Measurements from ENCODE around the gene DPH2.
A peak's percentile ranks its signal among the peaks of the same experiment; 100 is the strongest.

Gene DPH2

DNA sequence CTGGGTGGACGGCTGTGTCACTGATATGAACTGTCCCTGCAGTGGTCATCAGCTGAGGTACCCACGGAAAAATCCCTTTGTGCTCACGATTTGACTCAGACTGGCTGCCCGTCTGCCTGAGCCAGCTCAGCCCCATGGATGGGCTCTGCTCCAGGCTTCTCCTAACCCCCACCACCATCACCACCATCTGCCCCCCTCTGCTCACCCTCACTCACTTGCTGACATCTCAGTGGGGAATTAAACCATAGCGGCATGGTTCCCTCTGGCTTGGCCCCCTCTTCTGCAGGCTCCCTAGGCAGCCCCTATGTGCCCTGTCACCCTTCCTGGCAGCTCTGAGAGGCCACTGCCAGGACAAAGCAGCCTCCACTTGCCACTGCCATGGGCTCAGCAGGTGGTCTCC is 44.1 kb downstream of the DPH2 start:
- H2BK5ac ChIP-seq (ENCODE audit: low read depth, low read length, poor library complexity), result no peak overlapping the region
- H2AFZ ChIP-seq (ENCODE audit: insufficient read depth, low read length, poor library complexity), result no peak overlapping the region
- no peaks in the 10 kb centered on the region for H3K27me3 ChIP-seq (ENCODE audit: insufficient read depth, low read length)

DNA sequence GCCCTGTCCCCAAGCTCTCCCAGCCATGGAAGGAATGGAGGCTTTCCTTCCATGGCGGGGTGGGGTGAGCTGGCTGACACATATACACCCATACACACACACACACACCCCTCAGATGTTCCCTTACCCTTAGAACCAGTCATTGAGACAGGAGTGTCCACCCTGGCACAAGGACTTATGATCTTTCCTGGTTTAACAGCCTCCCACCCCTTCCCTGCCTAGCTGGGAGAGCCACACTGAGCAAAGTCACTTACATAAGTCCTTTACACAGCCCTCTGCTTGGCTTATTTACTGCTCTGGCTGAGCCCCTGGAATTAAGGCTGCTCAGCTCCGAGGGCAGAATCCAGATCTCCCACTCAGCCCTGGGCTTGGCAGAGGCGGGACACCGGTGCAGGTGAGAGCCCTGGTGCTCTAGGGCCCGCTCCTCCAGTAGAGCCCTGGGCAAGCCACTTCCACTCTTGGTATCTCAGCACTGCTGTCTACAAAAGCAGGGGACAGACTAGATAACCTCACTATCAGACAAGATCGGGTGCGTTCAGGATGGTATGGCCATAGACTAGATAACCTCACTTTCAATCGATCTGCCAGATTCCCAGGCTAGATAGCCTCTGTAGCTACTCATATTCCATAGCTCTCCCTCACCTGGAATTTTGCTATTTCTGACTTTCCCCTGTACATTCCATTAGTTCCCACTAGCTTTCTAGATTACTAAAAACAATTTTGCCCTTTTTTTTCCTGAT is 44.7 kb downstream of the DPH2 start:
- Histone ChIP-seq H3K18ac (ENCODE audit: low read length) (no peak overlapping the region), H3K4me2 (ENCODE audit: low read length) (no peak overlapping the region), H4K12ac (ENCODE audit: low read depth, low read length) (no peak overlapping the region), H3K4ac (ENCODE audit: low read depth, low read length) (no peak overlapping the region), H2BK12ac (ENCODE audit: low read length) (no peak overlapping the region), H3K9me3 (ENCODE audit: insufficient read depth, low read depth, low read length) (peaks cover 5% of the 10 kb centered on the region), H3K79me1 (ENCODE audit: low read length) (no peaks in the 10 kb centered on the region), H4K8ac (ENCODE audit: low read depth, low read length) (no peak overlapping the region), H3K79me2 (ENCODE audit: control insufficient read depth, insufficient read depth, low read length, poor library complexity) (no peaks in the 10 kb centered on the region), H3K4me3 (ENCODE audit: low read depth, low read length) (no peak overlapping the region), H3K4me1 (ENCODE audit: control insufficient read depth in 1 of 2, insufficient read depth in 2 of 2, low read length in 2 of 2) (peaks cover 6 to 8% of the 10 kb centered on the region in 2 experiments), H3K27ac (ENCODE audit: low read depth, low read length) (no peak overlapping the region), H3K27me3 (ENCODE audit: insufficient read depth, low read length) (no peaks in the 10 kb centered on the region), H2BK5ac (ENCODE audit: low read depth, low read length, poor library complexity) (no peak overlapping the region), H2AFZ (ENCODE audit: insufficient read depth, low read length, poor library complexity) (no peak overlapping the region), H2AK5ac (ENCODE audit: low read length) (no peak overlapping the region), H3K14ac (ENCODE audit: low read length) (no peak overlapping the region), H2BK120ac (ENCODE audit: insufficient read depth, low read length, poor library complexity) (no peak overlapping the region), H3K9ac (ENCODE audit: low read length) (no peak overlapping the region), H3K36me3 (ENCODE audit: control insufficient read depth in 1 of 2, insufficient read depth in 2 of 2, low read length in 2 of 2) (no peaks in the 10 kb centered on the region), H3K23ac (ENCODE audit: low read length) (no peak overlapping the region), H4K91ac (ENCODE audit: low read depth, low read length) (no peak overlapping the region)
- DNase-seq, result peak in 1 of 2 donors; percentile 3
- no CpG with 5 or more reads among the region's 8 CpGs for WGBS (ENCODE audit: extremely low coverage, insufficient coverage, insufficient read length)

More for the DNA sequence above, 44.1 kb downstream of the DPH2 start:
- Histone ChIP-seq H2BK12ac (ENCODE audit: low read length) (no peak overlapping the region), H4K8ac (ENCODE audit: low read depth, low read length) (no peak overlapping the region), H3K27ac (ENCODE audit: low read depth, low read length) (no peak overlapping the region), H4K12ac (ENCODE audit: low read depth, low read length) (no peak overlapping the region), H3K4me2 (ENCODE audit: low read length) (no peak overlapping the region), H3K14ac (ENCODE audit: low read length) (no peak overlapping the region), H3K18ac (ENCODE audit: low read length) (no peak overlapping the region), H3K79me1 (ENCODE audit: low read length) (no peaks in the 10 kb centered on the region), H3K23ac (ENCODE audit: low read length) (no peak overlapping the region), H3K36me3 (ENCODE audit: control insufficient read depth in 1 of 2, insufficient read depth in 2 of 2, low read length in 2 of 2) (no peaks in the 10 kb centered on the region), H3K9me3 (ENCODE audit: insufficient read depth, low read depth, low read length) (peaks cover 3% of the 10 kb centered on the region), H4K91ac (ENCODE audit: low read depth, low read length) (no peak overlapping the region), H3K4me3 (ENCODE audit: low read depth, low read length) (no peak overlapping the region), H3K79me2 (ENCODE audit: control insufficient read depth, insufficient read depth, low read length, poor library complexity) (no peaks in the 10 kb centered on the region), H2BK120ac (ENCODE audit: insufficient read depth, low read length, poor library complexity) (no peak overlapping the region), H3K9ac (ENCODE audit: low read length) (no peak overlapping the region), H3K4ac (ENCODE audit: low read depth, low read length) (no peak overlapping the region), H2AK5ac (ENCODE audit: low read length) (no peak overlapping the region), H3K4me1 (ENCODE audit: control insufficient read depth in 1 of 2, insufficient read depth in 2 of 2, low read length in 2 of 2) (peaks cover 6 to 8% of the 10 kb centered on the region in 2 experiments)
- DNase-seq, result no peak
- no CpG with 5 or more reads among the region's 5 CpGs for WGBS (ENCODE audit: extremely low coverage, insufficient coverage, insufficient read length)

DNA sequence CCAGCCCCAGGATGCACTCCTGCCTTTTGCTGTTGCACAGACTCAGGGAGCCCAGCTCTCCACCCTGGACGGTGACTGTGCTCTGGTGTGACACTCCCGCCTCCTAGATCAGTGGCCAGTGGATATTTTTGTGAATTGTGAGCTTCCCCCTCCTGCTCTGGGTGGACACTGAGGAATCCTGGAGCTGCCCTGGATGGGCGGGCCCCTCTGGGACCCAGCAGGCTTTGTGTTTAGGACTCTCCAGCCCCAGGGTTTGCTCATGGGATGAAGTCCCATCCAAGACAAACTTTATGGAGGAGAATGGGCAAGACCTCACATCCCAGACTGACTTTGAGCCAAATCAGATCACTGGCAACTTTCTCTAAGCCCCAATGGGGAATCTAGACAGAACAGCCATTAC is 45.4 kb downstream of the DPH2 start:
- H3K14ac ChIP-seq (ENCODE audit: low read length), result no peak overlapping the region

GRCh38 chr1:44016041-44016889 is 46.5 kb downstream of the DPH2 start:
- Histone ChIP-seq H3K14ac (ENCODE audit: low read length) (no peak overlapping the region), H3K23ac (ENCODE audit: low read length) (no peak overlapping the region), H3K9ac (ENCODE audit: low read length) (no peak overlapping the region), H2AK5ac (ENCODE audit: low read length) (no peak overlapping the region), H4K91ac (ENCODE audit: low read depth, low read length) (no peak overlapping the region), H3K27ac (ENCODE audit: low read depth, low read length) (no peak overlapping the region), H3K18ac (ENCODE audit: low read length) (no peak overlapping the region), H2BK5ac (ENCODE audit: low read depth, low read length, poor library complexity) (no peak overlapping the region), H2BK120ac (ENCODE audit: insufficient read depth, low read length, poor library complexity) (no peak overlapping the region), H3K4me2 (ENCODE audit: low read length) (no peak overlapping the region), H4K12ac (ENCODE audit: low read depth, low read length) (no peak overlapping the region), H3K4me3 (ENCODE audit: low read depth, low read length) (no peak overlapping the region), H3K4me1 (ENCODE audit: control insufficient read depth in 1 of 2, insufficient read depth in 2 of 2, low read length in 2 of 2) (peaks cover 4 to 5% of the 10 kb centered on the region in 2 experiments), H3K36me3 (ENCODE audit: control insufficient read depth in 1 of 2, insufficient read depth in 2 of 2, low read length in 2 of 2) (no peaks in the 10 kb centered on the region), H3K4ac (ENCODE audit: low read depth, low read length) (no peak overlapping the region), H3K79me2 (ENCODE audit: control insufficient read depth, insufficient read depth, low read length, poor library complexity) (no peaks in the 10 kb centered on the region), H2AFZ (ENCODE audit: insufficient read depth, low read length, poor library complexity) (no peak overlapping the region), H3K27me3 (ENCODE audit: insufficient read depth, low read length) (no peaks in the 10 kb centered on the region), H2BK12ac (ENCODE audit: low read length) (no peak overlapping the region), H4K8ac (ENCODE audit: low read depth, low read length) (no peak overlapping the region), H3K9me3 (ENCODE audit: insufficient read depth, low read depth, low read length) (peaks cover 7% of the 10 kb centered on the region), H3K79me1 (ENCODE audit: low read length) (no peaks in the 10 kb centered on the region)
- no peak for DNase-seq
- no CpG with 5 or more reads among the region's 20 CpGs for WGBS (ENCODE audit: extremely low coverage, insufficient coverage, insufficient read length)

More for the DNA sequence above, 45.4 kb downstream of the DPH2 start:
- no peak overlapping the region for H2AK5ac ChIP-seq (ENCODE audit: low read length)
- no peak overlapping the region for H4K8ac ChIP-seq (ENCODE audit: low read depth, low read length)
- no peak overlapping the region for H3K18ac ChIP-seq (ENCODE audit: low read length)
- H3K79me1 ChIP-seq (ENCODE audit: low read length), result no peaks in the 10 kb centered on the region
- DNase-seq, result no peak
- H2BK12ac ChIP-seq (ENCODE audit: low read length), result no peak overlapping the region
- no peak overlapping the region for H3K4ac ChIP-seq (ENCODE audit: low read depth, low read length)
- H3K27me3 ChIP-seq (ENCODE audit: insufficient read depth, low read length), result no peaks in the 10 kb centered on the region
- no peak overlapping the region for H3K27ac ChIP-seq (ENCODE audit: low read depth, low read length)
- H3K4me2 ChIP-seq (ENCODE audit: low read length), result no peak overlapping the region
- H3K79me2 ChIP-seq (ENCODE audit: control insufficient read depth, insufficient read depth, low read length, poor library complexity), result no peaks in the 10 kb centered on the region
- H3K23ac ChIP-seq (ENCODE audit: low read length), result no peak overlapping the region
- H3K9me3 ChIP-seq (ENCODE audit: insufficient read depth, low read depth, low read length), result peaks cover 5% of the 10 kb centered on the region
- no peak overlapping the region for H4K91ac ChIP-seq (ENCODE audit: low read depth, low read length)
- H2AFZ ChIP-seq (ENCODE audit: insufficient read depth, low read length, poor library complexity), result no peak overlapping the region
- H3K4me1 ChIP-seq (ENCODE audit: control insufficient read depth in 1 of 2, insufficient read depth in 2 of 2, low read length in 2 of 2), result peaks cover 6 to 8% of the 10 kb centered on the region in 2 experiments
- no peak overlapping the region for H4K12ac ChIP-seq (ENCODE audit: low read depth, low read length)
- H3K4me3 ChIP-seq (ENCODE audit: low read depth, low read length), result peak overlapping the region; percentile 48
- no peak overlapping the region for H2BK120ac ChIP-seq (ENCODE audit: insufficient read depth, low read length, poor library complexity)
- H3K36me3 ChIP-seq (ENCODE audit: control insufficient read depth in 1 of 2, insufficient read depth in 2 of 2, low read length in 2 of 2), result no peaks in the 10 kb centered on the region
- no CpG with 5 or more reads among the region's 3 CpGs for WGBS (ENCODE audit: extremely low coverage, insufficient coverage, insufficient read length)
- H3K9ac ChIP-seq (ENCODE audit: low read length), result no peak overlapping the region
- H2BK5ac ChIP-seq (ENCODE audit: low read depth, low read length, poor library complexity), result no peak overlapping the region

Measured in trophoblast cell (in vitro differentiated cells and primary cell).